HEK293T (cell line): ENCODE measurements around the gene CLASRP.

ENCODE experiments used
- ARNT ChIP-seq: fragments of 450-650 bp; IDR thresholded peaks from 2 replicates; pipeline ENCODE4 v1.6.1; 2017; ENCODE audit warnings: mild to moderate bottlenecking
- BHLHE40 ChIP-seq: fragments of 450-650 bp; IDR thresholded peaks from 2 replicates; pipeline ENCODE4 v1.6.1; 2016; ENCODE audit warnings: mild to moderate bottlenecking, moderate library complexity, borderline replicate concordance
- FOXM1 ChIP-seq: fragments of 450-650 bp; IDR thresholded peaks from 2 replicates; pipeline ENCODE4 v1.6.1; 2017; ENCODE audit warnings: mild to moderate bottlenecking, borderline replicate concordance
- SP1 ChIP-seq: fragments of 450-650 bp; IDR thresholded peaks from 2 replicates; pipeline ENCODE4 v1.6.1; 2017

DNA sequence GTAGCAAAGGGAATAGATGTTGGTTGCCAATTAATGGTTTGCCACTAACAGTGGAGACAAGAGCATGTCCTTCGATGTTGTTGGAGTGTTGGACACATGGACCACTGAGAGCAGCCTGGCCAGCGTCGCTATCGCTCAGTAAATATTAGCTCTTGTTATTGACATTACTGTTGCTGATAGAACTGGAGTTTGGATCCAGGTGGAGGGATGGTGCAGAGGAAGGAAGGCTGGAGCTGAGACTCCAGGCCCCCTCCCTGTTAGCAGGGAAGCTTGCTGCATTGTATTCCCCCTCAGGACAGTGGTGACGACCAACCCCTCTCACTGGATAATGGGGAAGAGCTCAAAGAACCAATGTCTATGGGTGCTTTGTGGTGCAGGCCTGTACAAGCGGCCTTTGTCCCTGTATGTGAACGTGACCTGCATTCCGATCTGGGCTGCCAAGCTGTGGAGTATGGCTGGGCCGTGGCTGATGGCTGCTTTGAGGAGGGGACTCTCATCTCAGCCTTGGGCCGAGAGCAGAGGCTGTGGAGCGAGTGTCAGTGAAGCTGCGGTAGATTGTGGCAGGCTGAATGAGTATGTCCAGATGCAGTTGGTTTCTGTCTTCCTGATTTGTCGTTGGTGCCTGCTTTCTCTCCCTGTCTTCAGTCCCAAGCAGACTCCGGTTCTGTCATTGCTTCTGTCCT is 7.0 kb downstream of the CLASRP start:
- TF ChIP-seq BHLHE40 (no peak), SP1 (no peak), FOXM1 (no peak), ARNT (no peak)
